Suprapubic skin (tissue), 4 donors: ENCODE data around the gene AXDND1. TPM values are rescaled to one million over a fixed set of nuclear protein-coding genes. Genes with fewer than 3 reads are reported as not detected.
A peak's percentile ranks its signal among the peaks of the same experiment; 100 is the strongest.

Experiments
- DNase-seq, 2 donors: peaks; one replicate each; pipeline ENCODE4 v3.0.0-alpha.2; 2019; ENCODE audit warnings: low spot score in 2 of 2
- H3K27ac ChIP-seq: fragments of 200-600 bp; sonication (generic); one replicate; pipeline ENCODE4 v1.5.1; 2019
- H3K27me3 ChIP-seq: fragments of 200-600 bp; sonication (generic); one replicate; pipeline ENCODE4 v1.5.1; 2019
- H3K36me3 ChIP-seq: fragments of 200-600 bp; sonication (generic); one replicate; pipeline ENCODE4 v1.5.1; 2019
- H3K4me1 ChIP-seq: fragments of 200-600 bp; sonication (generic); one replicate; pipeline ENCODE4 v1.5.1; 2019
- H3K4me3 ChIP-seq: fragments of 200-600 bp; sonication (generic); one replicate; pipeline ENCODE4 v1.5.1; 2019; ENCODE audit warnings: mild to moderate bottlenecking
- H3K9me3 ChIP-seq: fragments of 200-600 bp; sonication (generic); one replicate; pipeline ENCODE4 v1.5.1; 2019
- CTCF ChIP-seq, 2 donors: fragments of 200-600 bp in 1 of 2; fragments of 450-650 bp in 1 of 2; sonication (generic) in 1 of 2; IDR thresholded peaks; one replicate each; pipeline ENCODE4 v1.5.1; 2016 to 2019; ENCODE audit warnings: antibody characterized with exemption in 2 of 2, mild to moderate bottlenecking in 1 of 2, moderate library complexity in 1 of 2
- EP300 ChIP-seq: sonication (generic); formaldehyde crosslinking; IDR thresholded peaks from one replicate; pipeline ENCODE4 v1.6.1; 2017; ENCODE audit warnings: antibody characterized with exemption
- POLR2A ChIP-seq, 2 donors: fragments of 450-650 bp; IDR thresholded peaks; one replicate each; pipeline ENCODE4 v1.6.1; 2017; ENCODE audit warnings: antibody characterized with exemption in 2 of 2, mild to moderate bottlenecking in 2 of 2, moderate library complexity in 2 of 2
- POLR2AphosphoS5 ChIP-seq, 3 donors: sonication (generic); formaldehyde crosslinking; IDR thresholded peaks; one replicate each; pipeline ENCODE4 v1.6.1; 2017; ENCODE audit warnings: antibody characterized with exemption in 3 of 3
- WGBS: methylation state at CpG from one replicate; pipeline ENCODE4 v1.1.5; 2018; 5-methylcytosine and 5-hydroxymethylcytosine counted together
- total RNA-seq, 4 donors: library from RNA; depleted of rRNA; stranded (reverse); fragments of >200 nt; gene quantifications; one replicate each; pipeline ENCODE4 v1.1.0, GENCODE V29; 2016

Gene AXDND1
- total RNA-seq, 4 donors from 2014 or later, result 1.3 TPM; not detected in 3

GRCh38 chr1:179599623-179600249 lies 234.0 kb downstream of the AXDND1 start:
- no peak for DNase-seq
- no peak overlapping the region for H3K4me3 ChIP-seq
- H3K27me3 ChIP-seq, result no peaks in the 10 kb centered on the region
- no peak overlapping the region for H3K27ac ChIP-seq
- no peaks in the 10 kb centered on the region for H3K4me1 ChIP-seq
- TF ChIP-seq EP300 (no peak), POLR2A (IDR thresholded peaks at IDR 0.05) (no peak), POLR2AphosphoS5 (IDR thresholded peaks at IDR 0.05) (no peak), CTCF (IDR thresholded peaks at IDR 0.05) (peak in 1 of 2 donors; percentile 36)
- no peaks in the 10 kb centered on the region for H3K9me3 ChIP-seq
- no peaks in the 10 kb centered on the region for H3K36me3 ChIP-seq

DNA sequence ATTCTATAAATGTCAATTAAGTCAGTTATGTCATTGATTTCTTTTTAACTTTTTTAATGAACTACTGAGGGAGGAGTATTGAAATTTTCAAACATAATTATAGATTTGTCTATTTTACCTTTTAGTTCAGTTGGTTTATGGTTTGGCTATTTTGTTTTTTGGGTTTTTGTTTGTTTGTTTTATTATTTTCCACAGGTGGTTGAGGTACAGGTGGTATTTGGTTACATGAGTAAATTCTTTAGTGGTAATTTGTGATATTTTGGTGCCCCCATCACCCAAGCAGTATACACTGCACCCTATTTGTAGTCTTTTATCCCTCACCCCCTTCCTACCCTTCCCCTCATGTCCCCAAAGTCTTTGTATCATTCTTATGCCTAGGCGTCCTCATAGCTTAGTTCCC lies 235.3 kb downstream of the AXDND1 start:
- H3K27ac ChIP-seq, result no peak overlapping the region
- no peak for DNase-seq
- H3K9me3 ChIP-seq, result no peaks in the 10 kb centered on the region
- TF ChIP-seq EP300 (no peak), CTCF (IDR thresholded peaks at IDR 0.05) (no peak), POLR2A (IDR thresholded peaks at IDR 0.05) (no peak), POLR2AphosphoS5 (IDR thresholded peaks at IDR 0.05) (no peak)
- H3K4me1 ChIP-seq, result no peaks in the 10 kb centered on the region
- WGBS, result 88% methylated on average over 1 of the region's 1 CpG
- H3K27me3 ChIP-seq, result no peaks in the 10 kb centered on the region
- no peaks in the 10 kb centered on the region for H3K36me3 ChIP-seq
- no peak overlapping the region for H3K4me3 ChIP-seq

Other genes starting within 250 kb of the AXDND1 start
- gene ABL2, start 136.3 kb upstream of the AXDND1 start, total RNA-seq, result 10 to 100 TPM in 3 of 4 donors, 1 to 10 TPM in 1; 6.8 to 22.2 (median 12.2) TPM
- 10 to 100 TPM; 13.7 to 39.9 (median 23.1) TPM for gene SOAT1, start 72.2 kb upstream of the AXDND1 start, total RNA-seq
- not detected for gene NPHS2, start 210.0 kb downstream of the AXDND1 start, total RNA-seq
- 1 to 10 TPM in 1 of 4 donors, under 1 TPM in 3; 0.49 to 1.2 (median 0.66) TPM for gene TDRD5, start 225.9 kb downstream of the AXDND1 start, total RNA-seq